Stimulated activated CD4-positive, alpha-beta T cell treated with anti-CD3 and anti-CD28 coated beads, Interleukin-1b, Interleukin-23, amount 100 ng/mL, for 24 hours (primary cell): ENCODE results near the gene UGT1A7.
"Not testable (repeated sequence)": the region's sequence is repeated elsewhere in the genome, so short reads cannot be mapped to it uniquely, and the experiment has no call there.

Experiments used
- DNase-seq, 4 experiments: peaks; one replicate each; pipeline ENCODE4 v3.0.0-alpha.2; 2020; ENCODE audit warnings: low read depth in 4 of 4, low spot score in 1 of 4

UGT1A7 gene

DNA sequence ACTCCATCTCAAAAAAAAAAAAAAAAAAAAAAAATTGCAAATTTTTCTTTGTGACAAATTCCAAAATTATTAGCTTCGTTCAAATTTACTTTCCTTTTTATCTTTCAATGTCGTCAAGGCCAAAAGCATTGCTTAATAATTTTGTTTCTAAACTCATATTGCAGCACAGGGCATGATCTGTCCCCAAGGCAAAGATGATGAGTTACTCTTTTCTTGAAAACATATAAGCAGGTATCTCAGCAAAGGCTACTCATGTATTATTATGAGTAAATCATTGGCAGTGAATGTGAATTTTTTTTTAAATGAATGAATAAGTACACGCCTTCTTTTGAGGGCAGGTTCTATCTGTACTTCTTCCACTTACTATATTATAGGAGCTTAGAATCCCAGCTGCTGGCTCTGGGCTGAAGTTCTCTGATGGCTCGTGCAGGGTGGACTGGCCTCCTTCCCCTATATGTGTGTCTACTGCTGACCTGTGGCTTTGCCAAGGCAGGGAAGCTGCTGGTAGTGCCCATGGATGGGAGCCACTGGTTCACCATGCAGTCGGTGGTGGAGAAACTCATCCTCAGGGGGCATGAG, at the start of gene UGT1A7:
TSS of gene UGT1A7 (plus strand) at position 381 of the 579 bp plus-strand sequence. CDS start at position 418, 37 bp downstream.
- DNase-seq, result no peak

DNA sequence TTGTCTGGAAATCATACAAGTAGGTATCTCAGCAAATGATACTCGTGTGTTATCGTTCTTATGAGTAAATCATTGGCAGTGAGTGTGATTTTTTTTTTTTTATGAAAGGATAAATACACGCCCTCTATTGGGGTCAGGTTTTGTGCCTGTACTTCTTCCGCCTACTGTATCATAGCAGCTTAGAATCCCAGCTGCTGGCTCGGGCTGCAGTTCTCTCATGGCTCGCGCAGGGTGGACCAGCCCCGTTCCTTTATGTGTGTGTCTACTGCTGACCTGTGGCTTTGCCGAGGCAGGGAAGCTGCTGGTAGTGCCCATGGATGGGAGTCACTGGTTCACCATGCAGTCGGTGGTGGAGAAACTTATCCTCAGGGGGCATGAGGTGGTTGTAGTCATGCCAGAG, 45.4 kb upstream of the UGT1A7 start, which contains the start of gene UGT1A10:
TSS of gene UGT1A10 (plus strand) at position 143 of the 400 bp plus-strand sequence. CDS start at position 218, 75 bp downstream.
- not testable (repeated sequence) for DNase-seq

DNA sequence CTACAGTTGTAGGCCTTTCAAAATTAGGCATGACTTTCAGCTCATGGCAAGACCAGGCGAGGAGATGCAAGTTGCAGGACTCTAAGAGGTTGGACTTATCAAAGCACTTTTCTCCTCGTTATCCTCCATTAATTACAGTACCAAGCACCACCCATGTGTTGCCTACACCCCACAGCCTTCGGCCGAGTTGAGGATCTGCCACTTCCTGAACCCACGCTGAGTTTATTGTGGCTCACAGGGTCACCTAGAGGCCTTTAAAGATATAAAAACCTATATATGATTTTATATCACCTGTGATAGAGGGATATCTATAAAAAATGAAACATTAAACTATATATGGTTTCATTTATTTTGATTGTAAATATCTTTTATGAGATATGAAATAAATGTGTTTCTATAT, 42.9 kb upstream of the UGT1A7 start:
- DNase-seq, result no peak

DNA sequence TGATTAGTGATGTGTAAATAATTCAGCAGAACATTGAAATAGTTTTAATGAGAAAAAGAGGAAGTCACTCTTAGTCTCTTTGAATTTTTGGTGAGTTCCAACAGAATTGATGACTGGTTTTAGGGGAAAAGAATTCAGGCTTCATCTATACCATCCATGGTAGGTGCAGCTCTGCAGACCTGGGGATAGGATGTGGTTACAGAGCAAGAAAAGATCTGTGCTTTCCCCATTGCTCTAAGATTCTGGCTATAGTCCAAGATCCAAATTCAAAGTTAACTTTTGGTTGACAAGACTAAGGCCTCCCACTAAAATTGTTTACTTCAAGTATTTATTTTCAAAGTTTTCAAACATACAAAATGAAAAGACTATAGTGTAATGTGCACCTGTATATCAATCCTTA, 41.8 kb upstream of the UGT1A7 start:
- no peak for DNase-seq

DNA sequence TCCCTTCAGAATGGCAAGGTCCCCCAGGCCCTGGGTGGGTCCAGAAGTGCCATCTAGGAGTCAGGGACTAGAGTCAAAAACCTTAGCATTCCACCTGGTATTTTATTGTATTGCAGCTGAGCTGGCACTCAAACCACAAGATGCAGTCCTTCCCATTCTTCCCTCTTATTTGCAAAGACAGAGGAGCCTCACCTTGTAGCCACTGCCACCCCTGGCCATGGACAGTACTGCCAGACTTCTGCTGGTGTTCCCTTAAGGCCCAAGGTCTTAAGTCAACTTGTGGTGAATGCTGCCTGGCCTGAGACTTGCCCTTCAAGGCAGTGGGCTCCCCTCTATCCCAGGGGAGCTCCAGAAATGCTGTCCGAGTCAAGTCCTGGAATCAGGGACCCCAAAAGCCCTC, 38.6 kb upstream of the UGT1A7 start:
- no peak for DNase-seq

DNA sequence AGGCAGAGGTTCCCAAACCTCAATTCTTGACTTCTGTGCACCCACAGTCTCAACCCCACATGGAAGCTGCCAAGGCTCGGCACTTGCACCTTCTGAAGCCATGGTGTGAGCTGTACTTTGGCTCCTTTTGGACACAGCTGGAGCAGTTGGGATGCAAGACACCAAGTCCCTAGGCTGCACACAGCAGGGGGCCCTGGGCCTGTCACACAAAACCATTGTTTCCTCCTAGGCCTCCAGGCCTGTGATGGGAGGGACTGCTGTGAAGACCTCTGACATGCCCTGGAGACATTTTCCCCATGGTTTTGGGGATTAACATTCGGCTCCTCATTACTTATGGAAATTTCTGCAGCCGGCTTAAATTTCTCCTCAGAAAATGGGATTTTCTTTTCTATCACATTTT, 35.7 kb upstream of the UGT1A7 start:
- DNase-seq, result not testable (repeated sequence)

DNA sequence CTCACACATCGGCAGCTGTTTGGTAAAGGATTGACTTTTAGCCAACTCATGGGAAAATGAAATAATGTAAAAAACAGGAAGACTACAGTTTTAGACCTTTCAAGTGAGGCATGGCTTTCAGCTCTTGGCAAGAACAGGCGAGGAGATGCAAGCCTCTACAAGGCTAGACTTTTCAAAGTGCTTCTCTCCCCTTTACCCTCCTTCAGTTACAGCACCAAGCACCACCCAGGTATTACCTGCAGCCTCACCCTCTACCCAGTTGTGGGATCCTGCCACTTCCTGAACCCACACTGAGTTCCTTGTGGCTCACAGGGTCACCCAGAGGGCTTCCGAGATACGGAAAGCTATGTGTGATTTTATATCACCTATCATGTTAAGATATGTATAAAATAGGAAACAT, 30.7 kb upstream of the UGT1A7 start:
- DNase-seq, result no peak

DNA sequence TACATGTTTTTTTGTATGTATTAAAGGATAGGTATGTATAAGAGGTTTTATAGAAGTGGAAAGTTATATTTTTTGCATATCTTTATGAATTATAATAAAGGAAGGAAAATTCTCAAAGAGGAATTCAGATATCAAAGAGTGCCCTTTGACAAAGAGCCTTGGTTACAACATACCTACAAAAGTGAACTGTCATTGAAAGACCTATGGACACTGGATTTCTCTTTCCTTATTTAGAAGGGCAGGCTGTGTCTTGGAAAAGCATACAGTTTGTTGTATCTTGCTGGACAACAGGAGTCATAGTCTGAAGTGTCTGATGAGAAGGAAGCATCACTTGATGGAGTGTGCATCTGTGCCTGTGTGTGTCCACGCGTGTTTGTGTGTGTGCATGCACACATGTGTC, 30.3 kb upstream of the UGT1A7 start:
- DNase-seq, result no peak

DNA sequence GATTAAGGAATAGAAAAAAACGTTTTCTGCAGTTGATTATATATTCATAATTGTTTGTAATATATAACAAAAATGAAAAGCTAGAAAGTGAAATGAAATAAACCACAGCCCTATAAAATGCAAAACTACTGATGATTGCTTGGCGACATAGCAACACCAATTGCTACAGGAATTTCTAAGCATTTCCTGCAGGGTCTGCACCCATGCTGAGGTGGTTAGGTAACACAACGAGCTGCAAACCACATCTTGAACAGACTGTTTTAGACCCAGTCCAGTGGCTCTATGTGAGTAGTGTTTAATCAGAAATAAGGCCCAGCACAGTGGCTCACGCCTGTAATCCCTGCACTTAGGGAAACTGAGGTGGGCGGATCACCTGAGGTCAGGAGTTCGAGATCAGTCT, 27.2 kb upstream of the UGT1A7 start:
- DNase-seq, result no peak

DNA sequence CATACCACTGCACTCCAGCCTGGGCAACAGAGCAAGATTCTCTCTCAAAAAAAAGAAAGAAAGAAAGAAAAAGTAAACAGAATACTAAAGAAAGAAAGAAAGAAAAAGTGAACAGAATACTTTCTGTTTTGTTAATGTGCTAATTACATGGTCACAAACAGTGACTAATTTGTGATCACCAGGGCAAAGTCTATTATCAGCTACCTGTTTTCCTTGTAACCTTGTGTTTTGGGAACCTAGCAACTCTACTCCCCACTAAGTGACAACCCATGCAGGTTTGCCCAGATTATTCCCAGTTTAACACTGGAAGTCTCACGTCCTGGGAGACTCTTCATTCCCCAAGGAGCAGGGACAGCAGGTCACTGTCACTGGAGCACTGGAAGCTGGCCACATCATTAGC, 26.7 kb upstream of the UGT1A7 start:
- no peak for DNase-seq

DNA sequence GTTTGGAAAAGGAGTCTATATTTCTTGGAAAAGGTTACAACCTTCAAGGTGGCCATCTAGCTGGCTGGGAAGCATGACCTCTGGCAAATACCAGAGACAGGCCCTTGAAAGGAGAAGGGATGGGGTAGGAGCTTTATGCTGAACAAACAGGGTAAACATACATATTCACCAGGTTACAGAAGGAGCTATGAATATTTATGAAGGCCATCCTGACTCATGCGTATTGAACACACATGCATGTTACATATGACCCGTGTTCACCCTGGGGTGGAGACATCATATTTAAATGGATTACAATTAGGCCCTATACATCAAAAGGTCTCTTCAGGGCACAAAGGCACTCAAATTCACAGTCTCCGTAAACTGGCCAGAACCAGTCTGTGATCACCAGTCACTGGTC, 25.8 kb upstream of the UGT1A7 start:
- not testable (repeated sequence) for DNase-seq

DNA sequence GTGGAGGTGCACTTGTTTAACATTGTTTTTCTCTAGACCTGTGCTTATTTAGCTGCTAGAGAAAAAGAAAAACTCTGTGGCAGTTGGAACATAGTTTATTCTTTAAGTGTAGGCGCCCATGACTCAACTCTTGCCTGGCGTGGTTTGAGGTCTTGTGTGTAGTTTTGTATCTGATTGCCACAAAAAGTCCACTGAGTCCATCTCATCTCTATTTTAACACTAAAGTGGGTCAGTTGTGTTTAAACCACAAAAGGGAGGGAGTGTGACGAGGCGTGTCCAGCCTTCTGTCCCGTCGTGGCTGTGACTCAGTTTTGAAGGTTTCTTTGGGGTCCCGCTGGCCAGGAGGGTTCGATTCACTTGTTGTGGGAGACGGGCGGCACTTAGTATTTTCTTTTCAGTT, 25.3 kb upstream of the UGT1A7 start:
- no peak for DNase-seq

DNA sequence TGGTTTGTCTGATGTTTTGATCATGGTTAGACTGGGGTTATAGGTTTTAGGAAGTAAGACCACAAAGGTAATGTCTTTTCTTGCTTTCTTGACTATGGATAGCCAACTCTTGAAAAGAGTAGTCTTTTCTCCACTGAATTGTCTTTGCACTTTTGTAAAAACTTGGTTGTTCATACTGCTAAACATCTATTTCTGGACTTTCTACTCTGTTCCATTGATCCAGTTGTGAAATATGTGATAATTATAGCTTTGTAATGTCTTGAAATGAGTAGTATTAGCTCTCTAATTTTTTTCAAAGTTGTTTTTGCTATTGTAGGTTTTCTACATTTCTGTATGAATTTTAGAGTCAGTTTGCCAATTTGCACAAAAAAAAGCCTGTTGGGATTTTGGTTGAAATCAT, 23.1 kb upstream of the UGT1A7 start:
- DNase-seq, result no peak

DNA sequence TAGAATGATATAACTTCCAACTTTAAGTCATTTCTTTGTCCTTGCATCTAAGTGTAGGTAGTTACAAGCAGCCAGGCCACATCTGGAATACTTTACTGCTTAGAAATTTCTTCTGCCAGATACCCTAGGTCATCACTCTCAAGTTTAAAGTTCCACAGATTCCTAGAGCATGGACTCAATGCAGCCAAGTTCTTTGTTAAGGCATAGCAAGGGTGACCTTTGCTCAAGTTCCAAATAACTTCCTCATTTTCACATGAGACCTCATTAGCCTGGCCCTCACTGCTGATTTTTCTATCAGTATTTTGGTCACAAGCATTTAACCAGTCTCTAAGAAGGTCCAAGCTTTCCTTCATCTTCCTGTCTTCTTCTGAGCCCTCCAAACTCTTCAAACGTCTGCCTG, 17.8 kb upstream of the UGT1A7 start:
- no peak for DNase-seq

DNA sequence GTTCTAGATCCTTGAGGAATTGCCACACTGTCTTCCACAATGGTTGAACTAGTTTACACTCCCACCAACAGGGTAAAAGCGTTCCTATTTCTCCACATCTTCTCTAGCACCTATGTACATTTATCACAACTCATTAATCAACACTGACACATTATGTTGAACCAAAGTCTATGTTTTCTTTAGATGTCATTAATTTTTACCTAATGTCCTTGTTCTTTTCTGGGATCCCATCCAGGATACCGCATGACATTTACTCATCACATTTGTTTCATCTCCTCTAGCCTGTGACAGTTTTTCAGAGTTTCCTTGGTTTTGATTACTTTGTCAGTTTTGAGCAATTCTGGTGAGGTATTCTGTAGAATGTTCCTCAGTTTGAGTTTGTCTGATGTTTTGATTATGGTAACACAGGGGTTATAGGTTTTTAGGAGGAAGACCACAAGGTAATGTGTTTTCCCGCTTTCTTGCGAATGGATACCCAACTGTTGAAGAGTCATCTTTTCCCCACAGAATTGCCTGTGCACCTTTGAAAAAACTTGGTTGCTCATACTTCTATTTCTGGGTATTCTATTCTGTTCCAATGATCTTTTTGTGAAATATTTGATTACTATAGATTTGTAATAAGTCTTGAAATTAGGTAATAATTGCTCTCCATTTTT, 13.0 kb upstream of the UGT1A7 start:
- no peak for DNase-seq

DNA sequence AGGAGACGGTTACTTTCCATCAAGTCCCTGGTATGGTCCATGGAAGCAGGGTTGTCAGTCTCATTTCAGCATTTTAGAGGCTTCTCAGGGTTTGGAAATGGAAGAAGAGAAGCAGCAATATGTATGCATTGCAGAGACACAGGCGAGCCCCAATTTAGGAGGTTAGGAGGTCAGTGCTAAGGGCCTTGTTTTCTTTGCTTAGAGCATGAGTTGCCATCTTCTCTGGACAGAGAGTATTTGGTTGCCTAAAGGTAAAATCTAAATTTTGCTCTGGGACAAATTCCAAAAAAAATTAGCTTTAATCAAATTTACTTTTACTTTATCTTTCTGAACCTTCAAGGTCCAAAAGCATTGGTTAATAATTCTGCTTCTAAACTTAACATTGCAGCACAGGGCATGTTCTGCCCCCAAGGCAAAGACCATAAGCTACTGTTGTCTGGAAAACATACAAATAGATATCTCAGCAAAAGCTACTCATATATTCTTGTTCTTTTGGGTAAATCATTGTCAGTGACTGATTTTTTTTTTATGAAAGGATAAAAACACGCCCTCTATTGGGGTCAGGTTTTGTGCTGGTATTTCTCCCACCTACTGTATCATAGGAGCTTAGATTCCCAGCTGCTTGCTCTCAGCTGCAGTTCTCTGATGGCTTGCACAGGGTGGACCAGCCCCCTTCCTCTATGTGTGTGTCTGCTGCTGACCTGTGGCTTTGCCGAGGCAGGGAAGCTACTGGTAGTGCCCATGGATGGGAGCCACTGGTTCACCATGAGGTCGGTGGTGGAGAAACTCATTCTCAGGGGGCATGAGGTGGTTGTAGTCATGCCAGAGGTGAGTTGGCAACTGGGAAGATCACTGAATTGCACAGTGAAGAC, 10.2 kb upstream of the UGT1A7 start, which contains the start of gene UGT1A9:
TSS of gene UGT1A9 (plus strand) at position 609 of the 872 bp plus-strand sequence. CDS start at position 646, 37 bp downstream.
- DNase-seq, result no peak

DNA sequence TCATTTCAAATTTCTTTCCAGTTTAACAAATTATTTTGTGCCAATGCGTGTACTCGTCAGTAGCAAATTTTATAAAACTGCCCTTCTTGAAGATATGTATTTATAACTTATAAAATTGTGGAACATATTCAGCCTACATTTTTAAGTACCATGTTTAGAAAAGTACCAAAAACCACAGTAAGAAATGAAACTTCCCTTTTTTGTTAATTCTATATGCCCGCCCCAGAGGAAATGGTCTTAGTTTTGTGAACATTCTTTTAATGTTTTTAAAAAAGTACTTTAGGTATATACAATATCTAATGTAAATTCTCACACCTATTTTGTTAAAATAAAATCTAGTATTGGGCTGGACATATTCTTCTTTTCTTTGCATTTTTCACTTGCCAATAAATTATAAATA, 8.8 kb upstream of the UGT1A7 start:
- DNase-seq, result no peak

DNA sequence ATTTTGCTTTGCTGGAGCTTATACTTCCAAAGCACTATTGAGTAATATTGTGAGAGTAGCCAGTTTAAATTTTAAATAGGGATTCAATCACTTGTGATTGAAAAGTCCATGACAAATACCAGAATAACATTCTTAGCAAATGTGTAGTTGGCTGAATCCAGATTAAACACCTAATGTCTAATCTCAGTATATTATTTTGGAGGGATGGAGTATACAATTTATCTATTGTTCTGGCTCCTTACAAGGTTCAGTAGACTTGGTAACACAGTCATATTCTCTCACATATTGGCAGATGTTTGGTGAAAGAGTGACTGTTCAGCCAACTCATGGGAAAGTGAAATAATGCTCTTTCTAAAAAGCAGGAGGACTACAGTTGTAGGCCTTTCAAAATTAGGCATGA, 7.8 kb upstream of the UGT1A7 start:
- DNase-seq, result no peak

DNA sequence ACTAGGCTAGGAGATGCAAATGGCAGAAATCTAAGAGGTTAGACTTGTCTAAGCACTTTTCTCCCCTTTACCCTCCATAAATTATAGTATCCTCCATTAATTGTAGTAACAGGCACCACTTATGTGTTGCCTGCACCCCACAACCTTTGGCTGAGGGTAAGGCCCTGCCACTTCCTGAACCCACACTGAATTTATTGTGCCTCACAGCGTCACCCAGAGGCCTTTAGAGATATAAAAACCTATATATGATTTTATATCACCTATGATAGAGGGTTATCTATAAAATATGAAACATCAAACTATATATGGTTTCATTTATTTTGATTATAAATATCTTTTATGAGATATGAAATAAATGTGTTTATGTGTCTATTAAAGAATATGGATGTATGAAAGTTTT, 7.4 kb upstream of the UGT1A7 start:
- DNase-seq, result no peak

DNA sequence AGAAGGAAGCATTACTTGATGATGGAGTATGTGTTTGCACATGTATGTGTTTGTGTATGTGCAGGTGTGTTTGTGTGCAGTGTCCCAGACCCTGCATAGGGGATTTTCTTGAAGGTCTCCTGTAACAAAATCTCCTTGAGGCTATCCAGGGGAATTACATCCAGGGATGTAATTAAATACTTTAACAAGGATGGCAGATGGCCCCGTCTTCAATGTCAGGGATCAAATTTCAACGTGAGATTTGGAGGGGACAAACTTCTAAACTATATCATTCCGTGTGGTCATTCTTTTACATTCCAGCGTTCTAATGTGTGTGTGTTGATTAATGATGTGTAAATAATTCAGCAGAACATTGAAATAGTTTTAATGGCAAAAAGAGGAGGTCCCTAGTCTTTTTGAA, 6.7 kb upstream of the UGT1A7 start:
- DNase-seq, result no peak

DNA sequence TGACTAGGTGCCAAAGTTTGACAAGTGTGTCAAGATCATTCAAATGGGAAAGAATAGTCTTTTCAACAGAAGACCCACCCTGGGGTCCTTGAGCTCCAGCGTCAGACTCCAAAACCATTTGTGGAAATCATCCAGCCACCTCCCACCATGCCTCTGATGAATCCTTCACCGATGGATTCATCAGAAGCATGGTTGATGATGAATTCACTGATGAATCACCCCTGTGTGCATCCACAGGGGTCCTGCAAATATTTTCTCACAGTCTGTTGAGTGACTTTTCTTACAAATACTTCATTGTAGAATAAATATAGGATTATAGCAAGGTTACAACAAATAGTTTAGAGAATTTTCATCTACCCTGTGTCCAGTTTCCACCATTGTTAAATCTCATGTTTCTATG, 5.7 kb upstream of the UGT1A7 start:
- DNase-seq, result no peak

DNA sequence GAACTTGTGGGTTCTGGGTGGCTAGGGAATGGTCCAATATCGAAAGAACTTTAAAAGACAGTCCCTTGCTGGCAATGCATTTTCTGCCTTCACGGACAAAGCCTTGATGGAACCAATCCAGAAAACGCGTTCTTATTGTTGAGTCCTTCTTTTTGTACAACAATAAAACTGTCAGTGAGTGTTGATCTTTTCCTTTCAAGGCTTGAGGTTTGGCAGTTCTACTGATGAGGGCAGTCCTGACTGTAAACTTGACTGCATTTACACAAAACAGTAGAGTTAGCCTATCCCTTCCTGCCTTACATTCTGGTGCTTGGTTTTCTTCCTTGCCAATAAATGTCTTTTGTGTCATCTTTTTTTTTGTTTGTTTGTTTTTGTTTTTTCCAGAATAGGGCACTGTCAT, 2.5 kb upstream of the UGT1A7 start:
- DNase-seq, result no peak
